ENCODE data around the gene L3MBTL4. TPM values are rescaled to one million over a fixed set of nuclear protein-coding genes. Genes with fewer than 3 reads are reported as not detected.

L3MBTL4 gene
- total RNA-seq, 1 donor, result 0.36 TPM

DNA sequence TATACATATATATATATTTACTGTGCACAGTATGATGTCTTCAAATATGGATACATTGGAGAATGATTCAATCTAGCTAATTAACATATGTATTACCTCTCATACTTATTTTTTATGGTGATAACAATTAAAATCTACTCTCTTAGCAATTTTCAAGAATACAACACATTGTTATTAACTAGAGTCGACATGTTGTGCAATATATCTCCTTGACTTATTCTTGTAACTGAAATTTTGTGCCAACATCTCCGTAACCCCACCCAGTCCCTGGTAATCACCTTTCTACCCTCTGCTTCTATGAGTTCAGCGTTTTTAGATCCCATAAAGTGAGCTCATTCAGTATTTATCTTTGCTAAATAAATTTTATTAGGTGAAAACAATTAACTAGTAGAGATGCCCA is 303.0 kb downstream of the L3MBTL4 start:
- Histone ChIP-seq H3K27me3 (ENCODE audit: insufficient read depth, low read length) (no peaks in the 10 kb centered on the region), H3K4me3 (ENCODE audit: insufficient read depth, low read length) (no peak overlapping the region), H3K79me2 (ENCODE audit: insufficient read depth, low read length) (no peaks in the 10 kb centered on the region), H4K20me1 (ENCODE audit: insufficient read depth, low read length) (no peaks in the 10 kb centered on the region), H2AFZ (ENCODE audit: low read length) (no peak overlapping the region), H3K36me3 (ENCODE audit: insufficient read depth, low read length) (no peaks in the 10 kb centered on the region), H3K4me2 (ENCODE audit: insufficient read depth, low read length) (no peak overlapping the region), H3K9me3 (ENCODE audit: low read depth, low read length) (no peaks in the 10 kb centered on the region), H3K4me1 (ENCODE audit: insufficient read depth, low read length) (no peaks in the 10 kb centered on the region), H3K27ac (ENCODE audit: low read depth, low read length) (no peak overlapping the region)
- DNase-seq (ENCODE audit: insufficient read length, low spot score, missing footprints), result no peak
- TF ChIP-seq, protein P1, sequence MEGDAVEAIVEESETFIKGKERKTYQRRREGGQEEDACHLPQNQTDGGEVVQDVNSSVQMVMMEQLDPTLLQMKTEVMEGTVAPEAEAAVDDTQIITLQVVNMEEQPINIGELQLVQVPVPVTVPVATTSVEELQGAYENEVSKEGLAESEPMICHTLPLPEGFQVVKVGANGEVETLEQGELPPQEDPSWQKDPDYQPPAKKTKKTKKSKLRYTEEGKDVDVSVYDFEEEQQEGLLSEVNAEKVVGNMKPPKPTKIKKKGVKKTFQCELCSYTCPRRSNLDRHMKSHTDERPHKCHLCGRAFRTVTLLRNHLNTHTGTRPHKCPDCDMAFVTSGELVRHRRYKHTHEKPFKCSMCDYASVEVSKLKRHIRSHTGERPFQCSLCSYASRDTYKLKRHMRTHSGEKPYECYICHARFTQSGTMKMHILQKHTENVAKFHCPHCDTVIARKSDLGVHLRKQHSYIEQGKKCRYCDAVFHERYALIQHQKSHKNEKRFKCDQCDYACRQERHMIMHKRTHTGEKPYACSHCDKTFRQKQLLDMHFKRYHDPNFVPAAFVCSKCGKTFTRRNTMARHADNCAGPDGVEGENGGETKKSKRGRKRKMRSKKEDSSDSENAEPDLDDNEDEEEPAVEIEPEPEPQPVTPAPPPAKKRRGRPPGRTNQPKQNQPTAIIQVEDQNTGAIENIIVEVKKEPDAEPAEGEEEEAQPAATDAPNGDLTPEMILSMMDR (IDR thresholded peaks at IDR 0.05; ENCODE audit: extremely low read depth, low read depth, low read length), result no peak

DNA sequence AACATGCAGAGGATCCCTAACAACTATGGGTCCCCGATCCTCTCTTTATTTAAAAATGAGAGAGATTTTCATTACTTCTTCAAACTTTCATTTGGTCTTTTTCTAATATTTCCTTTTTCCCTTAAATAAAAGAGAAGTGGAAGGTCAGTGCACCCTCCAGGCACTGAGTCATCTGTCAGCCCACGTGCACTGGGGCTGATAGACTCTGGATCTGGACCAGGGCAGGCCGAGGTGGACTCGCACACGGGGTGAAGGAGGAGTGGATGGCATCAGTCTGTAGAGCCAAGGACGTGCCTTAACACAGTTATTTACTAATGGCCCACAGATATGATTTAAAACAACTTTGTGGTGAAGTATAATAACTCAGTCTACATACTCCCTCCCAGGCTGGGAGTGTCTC is 305.0 kb downstream of the L3MBTL4 start:
- no peaks in the 10 kb centered on the region for H4K20me1 ChIP-seq (ENCODE audit: insufficient read depth, low read length)
- no peak overlapping the region for H3K4me3 ChIP-seq (ENCODE audit: insufficient read depth, low read length)
- TF ChIP-seq, protein P1 (IDR thresholded peaks at IDR 0.05; ENCODE audit: extremely low read depth, low read depth, low read length), result no peak
- no peaks in the 10 kb centered on the region for H3K9me3 ChIP-seq (ENCODE audit: low read depth, low read length)
- H3K4me1 ChIP-seq (ENCODE audit: insufficient read depth, low read length), result no peaks in the 10 kb centered on the region
- no peak for DNase-seq (ENCODE audit: insufficient read length, low spot score, missing footprints)
- no peak overlapping the region for H2AFZ ChIP-seq (ENCODE audit: low read length)
- H3K79me2 ChIP-seq (ENCODE audit: insufficient read depth, low read length), result no peaks in the 10 kb centered on the region
- H3K27ac ChIP-seq (ENCODE audit: low read depth, low read length), result no peak overlapping the region
- no peaks in the 10 kb centered on the region for H3K36me3 ChIP-seq (ENCODE audit: insufficient read depth, low read length)
- no peak overlapping the region for H3K4me2 ChIP-seq (ENCODE audit: insufficient read depth, low read length)
- H3K27me3 ChIP-seq (ENCODE audit: insufficient read depth, low read length), result no peaks in the 10 kb centered on the region

DNA sequence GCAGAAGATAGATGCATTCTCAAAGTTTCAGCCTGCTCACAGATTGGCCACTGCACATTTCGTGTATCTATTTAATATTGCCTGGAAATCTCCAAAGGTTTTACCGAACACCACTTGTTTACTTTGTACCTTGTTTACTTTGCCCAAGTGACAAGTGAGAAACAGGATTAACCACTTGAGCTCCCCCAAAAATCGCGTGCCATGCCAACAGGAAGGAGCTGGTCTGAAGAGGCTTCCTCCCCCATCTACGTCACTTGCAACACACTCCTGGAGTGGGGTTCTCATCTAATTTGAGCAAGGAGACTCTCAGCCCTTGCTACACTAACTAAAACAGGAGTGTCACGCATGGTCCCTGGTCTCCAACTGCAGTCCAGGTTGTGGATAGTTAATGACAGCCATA is 306.9 kb downstream of the L3MBTL4 start:
- no peak overlapping the region for H2AFZ ChIP-seq (ENCODE audit: low read length)
- H3K79me2 ChIP-seq (ENCODE audit: insufficient read depth, low read length), result no peaks in the 10 kb centered on the region
- TF ChIP-seq, protein P1 (IDR thresholded peaks at IDR 0.05; ENCODE audit: extremely low read depth, low read depth, low read length), result no peak
- no peak overlapping the region for H3K27ac ChIP-seq (ENCODE audit: low read depth, low read length)
- H3K4me1 ChIP-seq (ENCODE audit: insufficient read depth, low read length), result no peaks in the 10 kb centered on the region
- DNase-seq (ENCODE audit: insufficient read length, low spot score, missing footprints), result no peak
- no peak overlapping the region for H3K4me3 ChIP-seq (ENCODE audit: insufficient read depth, low read length)
- H4K20me1 ChIP-seq (ENCODE audit: insufficient read depth, low read length), result no peaks in the 10 kb centered on the region
- no peak overlapping the region for H3K4me2 ChIP-seq (ENCODE audit: insufficient read depth, low read length)
- H3K27me3 ChIP-seq (ENCODE audit: insufficient read depth, low read length), result no peaks in the 10 kb centered on the region
- H3K9me3 ChIP-seq (ENCODE audit: low read depth, low read length), result no peaks in the 10 kb centered on the region
- no peaks in the 10 kb centered on the region for H3K36me3 ChIP-seq (ENCODE audit: insufficient read depth, low read length)

DNA sequence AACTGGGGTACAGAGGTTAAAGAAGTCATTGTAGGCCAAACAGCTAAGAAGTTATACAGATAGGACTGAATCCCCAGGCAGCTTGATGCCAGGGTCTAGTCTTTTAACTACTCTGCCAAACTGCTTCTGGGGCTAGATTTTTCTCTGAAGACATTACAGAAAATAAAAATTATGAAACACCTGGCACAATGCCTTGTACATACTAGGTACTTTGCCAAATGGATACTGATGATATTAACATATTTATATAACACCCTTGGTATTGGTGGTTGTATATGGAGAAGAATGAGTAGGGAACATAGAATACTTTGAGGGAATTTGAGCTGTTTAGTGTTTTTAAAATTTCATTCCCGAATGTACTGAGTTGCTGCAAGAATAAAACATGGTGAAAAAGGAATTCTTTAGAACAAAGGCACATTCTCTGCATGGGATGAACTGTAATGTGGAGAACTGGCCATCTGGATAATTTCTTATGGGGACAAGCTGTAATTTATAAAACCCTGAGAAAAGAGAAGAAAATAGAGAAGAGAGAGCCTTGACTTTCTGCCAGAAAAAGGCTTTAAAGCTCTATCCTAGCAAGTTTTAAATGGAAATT is 308.5 kb downstream of the L3MBTL4 start:
- H3K36me3 ChIP-seq (ENCODE audit: insufficient read depth, low read length), result no peaks in the 10 kb centered on the region
- no peaks in the 10 kb centered on the region for H4K20me1 ChIP-seq (ENCODE audit: insufficient read depth, low read length)
- no peaks in the 10 kb centered on the region for H3K9me3 ChIP-seq (ENCODE audit: low read depth, low read length)
- H3K4me2 ChIP-seq (ENCODE audit: insufficient read depth, low read length), result no peak overlapping the region
- no peak overlapping the region for H2AFZ ChIP-seq (ENCODE audit: low read length)
- no peak overlapping the region for H3K4me3 ChIP-seq (ENCODE audit: insufficient read depth, low read length)
- DNase-seq (ENCODE audit: insufficient read length, low spot score, missing footprints), result no peak
- H3K4me1 ChIP-seq (ENCODE audit: insufficient read depth, low read length), result no peaks in the 10 kb centered on the region
- TF ChIP-seq, protein P1 (IDR thresholded peaks at IDR 0.05; ENCODE audit: extremely low read depth, low read depth, low read length), result no peak
- no peaks in the 10 kb centered on the region for H3K27me3 ChIP-seq (ENCODE audit: insufficient read depth, low read length)
- H3K79me2 ChIP-seq (ENCODE audit: insufficient read depth, low read length), result no peaks in the 10 kb centered on the region
- H3K27ac ChIP-seq (ENCODE audit: low read depth, low read length), result no peak overlapping the region

Data from osteoblast (primary cell).